Ovary (tissue), 3 donors: ENCODE measurements around the gene CTNND2.

ENCODE experiments used
- POLR2A ChIP-seq: fragments of 450-650 bp; IDR thresholded peaks from one replicate; pipeline ENCODE4 v1.6.1; 2017; ENCODE audit warnings: antibody characterized with exemption, mild to moderate bottlenecking, moderate library complexity
- TF ChIP-seq, protein P1 (sequence below), 3 donors: fragments of 450-650 bp in 2 of 3; fragments of 200-600 bp in 1 of 3; IDR thresholded peaks; one replicate each; pipeline versions ENCODE4 v1.5.1 to v1.8.0; 2016 to 2022; ENCODE audit warnings: antibody characterized with exemption in 3 of 3, mild to moderate bottlenecking in 1 of 3
- donor health status: DM: no; HTN: no; CAD: no.

- TF ChIP-seq, protein P1, sequence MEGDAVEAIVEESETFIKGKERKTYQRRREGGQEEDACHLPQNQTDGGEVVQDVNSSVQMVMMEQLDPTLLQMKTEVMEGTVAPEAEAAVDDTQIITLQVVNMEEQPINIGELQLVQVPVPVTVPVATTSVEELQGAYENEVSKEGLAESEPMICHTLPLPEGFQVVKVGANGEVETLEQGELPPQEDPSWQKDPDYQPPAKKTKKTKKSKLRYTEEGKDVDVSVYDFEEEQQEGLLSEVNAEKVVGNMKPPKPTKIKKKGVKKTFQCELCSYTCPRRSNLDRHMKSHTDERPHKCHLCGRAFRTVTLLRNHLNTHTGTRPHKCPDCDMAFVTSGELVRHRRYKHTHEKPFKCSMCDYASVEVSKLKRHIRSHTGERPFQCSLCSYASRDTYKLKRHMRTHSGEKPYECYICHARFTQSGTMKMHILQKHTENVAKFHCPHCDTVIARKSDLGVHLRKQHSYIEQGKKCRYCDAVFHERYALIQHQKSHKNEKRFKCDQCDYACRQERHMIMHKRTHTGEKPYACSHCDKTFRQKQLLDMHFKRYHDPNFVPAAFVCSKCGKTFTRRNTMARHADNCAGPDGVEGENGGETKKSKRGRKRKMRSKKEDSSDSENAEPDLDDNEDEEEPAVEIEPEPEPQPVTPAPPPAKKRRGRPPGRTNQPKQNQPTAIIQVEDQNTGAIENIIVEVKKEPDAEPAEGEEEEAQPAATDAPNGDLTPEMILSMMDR (IDR thresholded peaks at IDR 0.05) = no peak
- TF ChIP-seq POLR2A = no peak
These were observed 40.3 kb downstream of the CTNND2 start for GRCh38 chr5:11863911-11864310.
